Small intestine (tissue), 7 donors: ENCODE measurements around the gene FAM216A. TPM values are rescaled to one million over a fixed set of nuclear protein-coding genes. Genes with fewer than 3 reads are reported as not detected.
"Not testable (repeated sequence)": the region's sequence is repeated elsewhere in the genome, so short reads cannot be mapped to it uniquely, and the experiment has no call there.

Experiments used
- DNase-seq, 2 donors: peaks; one replicate each; pipeline versions ENCODE4 v3.0.0 to v3.0.0-alpha.2; 2013
- FAIRE-seq: peaks from 2 replicates; lab custom pipeline; 2012; peaks lifted over from hg19 to GRCh38; lab: Jason Lieb, UNC
- H3K27ac ChIP-seq, 3 donors: one replicate each; pipeline ENCODE4 v1.5.1; 2013; ENCODE audit warnings: low read length in 2 of 3, mild to moderate bottlenecking in 2 of 3, control low read depth in 1 of 3, inconsistent platforms in 1 of 3, low read depth in 1 of 3, moderate library complexity in 1 of 3
- H3K27me3 ChIP-seq, 3 donors: one replicate each; pipeline ENCODE4 v1.6.1; 2013; ENCODE audit warnings: low read length in 3 of 3, inconsistent platforms in 1 of 3; ENCODE audit not compliant: control insufficient read depth in 3 of 3, insufficient read depth in 3 of 3
- H3K36me3 ChIP-seq, 3 donors: one replicate each; pipeline ENCODE4 v1.6.1; 2013; ENCODE audit warnings: low read length in 3 of 3, inconsistent platforms in 1 of 3, low read depth in 1 of 3, mild to moderate bottlenecking in 1 of 3, moderate library complexity in 1 of 3; ENCODE audit not compliant: control insufficient read depth in 3 of 3, insufficient read depth in 2 of 3
- H3K4me1 ChIP-seq, 3 donors: one replicate each; pipeline ENCODE4 v1.6.1; 2013; ENCODE audit warnings: low read length in 2 of 3, inconsistent platforms in 1 of 3, low read depth in 1 of 3, mild to moderate bottlenecking in 1 of 3, moderate library complexity in 1 of 3; ENCODE audit not compliant: control insufficient read depth in 3 of 3, insufficient read depth in 2 of 3
- H3K4me3 ChIP-seq, 3 donors: one replicate each; pipeline ENCODE4 v1.5.1; 2013; ENCODE audit warnings: low read length in 3 of 3, control low read depth in 1 of 3, inconsistent platforms in 1 of 3, low read depth in 1 of 3, mild to moderate bottlenecking in 1 of 3, moderate library complexity in 1 of 3
- H3K9me3 ChIP-seq, 2 donors: one replicate each; pipeline ENCODE4 v1.6.1; 2013; ENCODE audit warnings: low read depth in 1 of 2, low read length in 1 of 2; ENCODE audit not compliant: control insufficient read depth in 2 of 2, insufficient read depth in 1 of 2
- WGBS, 3 donors: extraction: QIAGEN DNeasy Blood & Tissue Kit; methylation state at CpG; one replicate each; pipeline ENCODE4 v1.1.7; 2013; 5-methylcytosine and 5-hydroxymethylcytosine counted together
- polyA plus RNA-seq, 4 donors: library from polyadenylated mRNA; stranded (reverse) in 3 of 4; unstranded in 1 of 4; fragments of 200-250 nt in 3 of 4; fragments of 120-200 nt in 1 of 4; gene quantifications; one replicate each; pipeline versions ENCODE4 v1.2.1 to v1.2.3, GENCODE V29; 2013
- donor health status: healthy with polysubstance abuse.
- donor health status: control.
- donor health status: control.
- donor health status: Bipolar disorder and iron deficiency.
- donor health status: healthy.

Gene FAM216A
- polyA plus RNA-seq, 4 donors: 0.45 to 6.6 (median 2.7) TPM

DNA sequence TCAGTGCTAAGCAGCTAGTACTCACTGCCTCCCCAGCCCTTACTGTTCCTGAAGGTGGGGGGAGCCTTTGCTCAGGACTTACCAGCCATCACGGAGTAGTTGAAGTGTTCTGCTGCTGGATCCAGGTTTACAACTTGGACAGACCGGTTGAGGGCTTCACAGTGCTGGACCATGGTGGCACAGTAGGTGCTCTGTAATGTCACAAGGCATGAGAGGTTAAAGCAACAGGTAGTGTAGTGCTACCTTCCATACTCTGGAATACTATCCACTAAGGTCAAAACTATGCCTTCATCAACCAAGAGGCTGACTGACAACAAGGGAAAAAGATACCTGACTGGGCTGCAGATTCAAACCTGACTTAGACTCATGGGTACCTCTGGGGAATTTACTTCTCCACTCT lies 3.6 kb upstream of the FAM216A start:
- DNase-seq (no peak), FAIRE-seq (no peak)
- Histone ChIP-seq H3K36me3 (peaks cover 0 to 25% (median 4%) of the 10 kb centered on the region in 3 donors), H3K4me3 (no peak overlapping the region), H3K4me1 (peaks cover 0 to 3% (median 2%) of the 10 kb centered on the region in 3 donors), H3K27me3 (no peaks in the 10 kb centered on the region), H3K9me3 (no peaks in the 10 kb centered on the region), H3K27ac (no peak overlapping the region)
- WGBS, 3 donors: 89 to 96% (median 93%) methylated on average over 2 of the region's 2 CpGs

DNA sequence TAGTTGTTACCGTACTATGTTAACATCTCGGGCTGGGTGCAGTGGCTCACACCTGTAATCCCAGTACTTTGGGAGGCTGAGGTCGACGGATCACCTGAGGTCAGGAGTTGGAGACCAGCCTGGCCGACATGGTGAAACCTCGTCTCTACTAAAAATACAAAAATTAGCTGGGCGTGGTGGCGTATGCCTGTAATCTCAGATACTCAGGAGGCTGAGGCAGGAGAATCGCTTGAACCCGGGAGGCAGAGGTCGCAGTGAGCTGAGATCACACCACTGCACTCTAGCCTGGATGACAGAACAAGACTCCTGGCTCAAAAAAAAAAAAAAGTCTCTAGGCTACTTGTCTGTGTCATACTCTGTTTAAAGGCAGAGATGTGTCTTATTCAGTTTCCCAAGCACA lies 2.9 kb upstream of the FAM216A start:
- not testable (repeated sequence) for H3K4me3 ChIP-seq, H3K9me3 ChIP-seq, FAIRE-seq, H3K27ac ChIP-seq, DNase-seq, H3K4me1 ChIP-seq, H3K27me3 ChIP-seq
- WGBS, 3 donors: 92 to 93% (median 93%) methylated on average over 11 of the region's 11 CpGs
- H3K36me3 ChIP-seq: peaks cover 0 to 17% (median 4%) of the 10 kb centered on the region in 3 donors

DNA sequence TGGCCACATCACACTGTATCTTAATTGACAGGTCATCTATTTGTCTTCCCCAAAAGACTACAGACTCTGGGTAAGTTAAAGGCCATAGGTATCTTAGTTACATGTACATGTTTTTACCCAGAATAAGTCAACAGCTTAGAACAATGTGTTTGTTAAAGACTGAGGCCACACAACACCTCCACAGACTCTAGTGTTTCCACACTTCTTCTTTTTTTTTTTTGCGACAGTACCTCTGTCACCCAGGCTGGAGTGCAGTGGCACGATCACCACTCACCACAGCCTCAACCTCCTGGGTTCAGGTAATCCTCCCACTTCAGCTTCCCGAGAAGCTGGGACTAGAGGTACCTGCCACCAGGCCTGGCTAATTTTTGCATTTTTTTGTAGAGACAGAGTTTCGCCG lies 1.9 kb upstream of the FAM216A start:
- DNase-seq: no peak
- H3K4me1 ChIP-seq: peaks cover 0 to 3% (median 2%) of the 10 kb centered on the region in 3 donors
- no peaks in the 10 kb centered on the region for H3K27me3 ChIP-seq
- WGBS, 3 donors: 63 to 75% (median 65%) methylated on average over 5 of the region's 5 CpGs
- no peak overlapping the region for H3K27ac ChIP-seq
- no peak overlapping the region for H3K4me3 ChIP-seq
- no peaks in the 10 kb centered on the region for H3K9me3 ChIP-seq
- H3K36me3 ChIP-seq: peaks cover 0 to 13% (median 4%) of the 10 kb centered on the region in 3 donors
- no peak for FAIRE-seq

DNA sequence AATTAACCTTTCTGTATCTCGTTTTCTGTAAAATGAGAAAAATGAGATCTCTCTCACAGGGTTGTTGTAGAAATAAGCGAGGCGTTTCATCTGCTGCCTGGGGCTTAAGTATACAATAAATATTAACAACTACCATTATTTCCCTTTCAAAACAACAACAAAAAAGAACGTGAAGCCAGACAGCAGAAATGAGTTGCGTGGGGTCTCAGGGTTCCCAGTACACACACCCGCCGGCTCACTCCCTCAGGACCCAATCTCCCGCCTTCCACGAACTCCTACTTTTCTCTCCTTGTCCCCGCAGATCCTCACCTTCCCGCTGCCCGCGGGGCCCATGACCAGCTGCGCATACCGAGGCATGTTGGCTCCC lies 815 bp upstream of the FAM216A start:
- 0 to 1% (median 0%) methylated on average over 15 of the region's 15 CpGs for WGBS, 3 donors
- H3K36me3 ChIP-seq: peaks cover 0 to 10% (median 2%) of the 10 kb centered on the region in 3 donors
- H3K9me3 ChIP-seq: no peaks in the 10 kb centered on the region
- peak overlapping the region; percentile 6 to 93 (median 79) for H3K27ac ChIP-seq
- FAIRE-seq (no peak), DNase-seq (no peak)
- no peaks in the 10 kb centered on the region for H3K27me3 ChIP-seq
- peaks cover 0 to 3% (median 2%) of the 10 kb centered on the region in 3 donors for H3K4me1 ChIP-seq
- peak overlapping the region; percentile 50 to 70 (median 70) for H3K4me3 ChIP-seq

DNA sequence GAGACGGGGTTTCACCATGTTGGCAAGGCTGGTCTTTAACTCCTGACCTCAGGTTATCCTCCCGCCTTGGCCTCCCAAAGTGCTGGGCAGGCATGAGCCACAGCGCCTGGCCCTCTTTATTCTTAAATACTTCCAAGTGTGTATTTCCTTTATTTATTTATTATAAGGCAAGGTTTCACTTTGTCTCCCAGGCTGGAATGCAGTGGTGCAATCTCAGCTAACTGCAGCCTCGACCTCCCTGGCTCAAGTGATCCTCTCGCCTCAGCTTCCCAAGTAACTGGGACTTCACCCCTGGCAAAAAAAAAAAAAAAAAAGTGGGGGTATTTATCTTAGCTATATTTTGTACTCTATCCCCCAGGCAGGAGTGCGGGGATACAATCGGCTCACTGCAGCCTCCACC lies 6.8 kb downstream of the FAM216A start:
- Histone ChIP-seq H3K4me1 (no peaks in the 10 kb centered on the region), H3K27ac (no peak overlapping the region), H3K4me3 (no peak overlapping the region), H3K36me3 (no peaks in the 10 kb centered on the region), H3K27me3 (no peaks in the 10 kb centered on the region), H3K9me3 (no peaks in the 10 kb centered on the region)
- WGBS, 3 donors: 89 to 96% (median 94%) methylated on average over 7 of the region's 7 CpGs
- DNase-seq (no peak), FAIRE-seq (no peak)

DNA sequence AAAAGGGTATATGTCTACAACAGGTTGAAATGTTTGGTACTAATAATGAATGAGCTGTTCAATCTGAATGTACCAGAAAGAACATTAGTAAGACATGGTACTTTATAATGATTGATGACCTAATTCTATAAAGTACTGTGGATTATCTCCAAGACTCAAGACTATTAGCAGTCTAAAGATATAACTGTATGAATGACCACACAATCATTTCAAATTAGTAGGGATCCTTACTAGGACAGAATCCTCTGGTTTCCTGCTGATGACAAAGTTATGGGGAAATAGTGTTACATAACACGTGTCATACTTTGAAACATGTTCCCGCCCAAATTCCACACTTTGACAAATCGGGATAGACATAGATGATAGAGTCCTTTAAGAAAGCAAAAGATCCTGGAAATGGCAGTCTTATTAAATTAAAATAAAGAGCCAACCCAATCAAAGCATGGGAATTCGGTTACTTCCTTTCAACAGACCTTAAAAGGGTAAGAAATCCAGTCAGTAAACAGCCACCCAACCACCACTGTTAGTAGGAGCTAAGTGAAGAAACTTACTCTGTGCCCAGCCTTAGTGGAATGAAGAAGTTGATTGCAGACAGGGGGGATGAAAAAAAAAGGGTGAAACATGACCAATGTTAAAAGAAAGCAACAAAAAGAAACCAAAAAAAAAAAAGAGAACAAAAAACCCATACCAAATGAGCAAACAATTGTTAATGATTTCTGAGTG lies 30.5 kb downstream of the FAM216A start:
- Histone ChIP-seq H3K4me3 (no peak overlapping the region), H3K36me3 (peaks cover 0 to 20% (median 0%) of the 10 kb centered on the region in 3 donors), H3K27me3 (no peaks in the 10 kb centered on the region), H3K27ac (no peak overlapping the region), H3K9me3 (no peaks in the 10 kb centered on the region), H3K4me1 (peaks cover 0 to 3% (median 0%) of the 10 kb centered on the region in 3 donors)
- 66 to 74% (median 69%) methylated on average over 4 of the region's 4 CpGs for WGBS, 3 donors
- DNase-seq (peak; percentile 12 to 25), FAIRE-seq (no peak)

DNA sequence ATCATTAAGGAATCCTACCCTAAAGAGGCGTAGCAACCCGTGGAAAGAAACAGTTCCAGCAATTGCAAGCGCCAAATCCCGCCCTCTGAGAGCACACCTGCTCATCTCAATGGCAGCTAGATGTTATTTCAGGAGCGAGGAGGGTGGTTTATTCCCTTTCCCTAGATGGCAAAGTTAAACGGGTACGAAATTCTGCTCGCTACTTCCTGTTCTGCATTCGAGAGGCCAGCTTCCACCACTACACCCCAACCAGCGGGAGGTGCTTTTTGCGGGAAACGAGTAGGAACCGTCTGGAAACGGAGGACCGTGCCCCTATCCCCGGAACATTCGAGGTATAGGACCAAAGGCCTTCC lies 32.7 kb downstream of the FAM216A start:
- peaks cover 0 to 3% (median 0%) of the 10 kb centered on the region in 3 donors for H3K4me1 ChIP-seq
- WGBS, 3 donors: 0 to 1% (median 0%) methylated on average over 17 of the region's 17 CpGs
- H3K27me3 ChIP-seq: no peaks in the 10 kb centered on the region
- DNase-seq (peak in 1 of 2 donors; percentile 55), FAIRE-seq (no peak)
- no peaks in the 10 kb centered on the region for H3K9me3 ChIP-seq
- H3K27ac ChIP-seq: peak overlapping the region; percentile 89 to 96 (median 95)
- peaks cover 0 to 8% (median 0%) of the 10 kb centered on the region in 3 donors for H3K36me3 ChIP-seq
- H3K4me3 ChIP-seq: peak overlapping the region; percentile 82 to 94 (median 93)

DNA sequence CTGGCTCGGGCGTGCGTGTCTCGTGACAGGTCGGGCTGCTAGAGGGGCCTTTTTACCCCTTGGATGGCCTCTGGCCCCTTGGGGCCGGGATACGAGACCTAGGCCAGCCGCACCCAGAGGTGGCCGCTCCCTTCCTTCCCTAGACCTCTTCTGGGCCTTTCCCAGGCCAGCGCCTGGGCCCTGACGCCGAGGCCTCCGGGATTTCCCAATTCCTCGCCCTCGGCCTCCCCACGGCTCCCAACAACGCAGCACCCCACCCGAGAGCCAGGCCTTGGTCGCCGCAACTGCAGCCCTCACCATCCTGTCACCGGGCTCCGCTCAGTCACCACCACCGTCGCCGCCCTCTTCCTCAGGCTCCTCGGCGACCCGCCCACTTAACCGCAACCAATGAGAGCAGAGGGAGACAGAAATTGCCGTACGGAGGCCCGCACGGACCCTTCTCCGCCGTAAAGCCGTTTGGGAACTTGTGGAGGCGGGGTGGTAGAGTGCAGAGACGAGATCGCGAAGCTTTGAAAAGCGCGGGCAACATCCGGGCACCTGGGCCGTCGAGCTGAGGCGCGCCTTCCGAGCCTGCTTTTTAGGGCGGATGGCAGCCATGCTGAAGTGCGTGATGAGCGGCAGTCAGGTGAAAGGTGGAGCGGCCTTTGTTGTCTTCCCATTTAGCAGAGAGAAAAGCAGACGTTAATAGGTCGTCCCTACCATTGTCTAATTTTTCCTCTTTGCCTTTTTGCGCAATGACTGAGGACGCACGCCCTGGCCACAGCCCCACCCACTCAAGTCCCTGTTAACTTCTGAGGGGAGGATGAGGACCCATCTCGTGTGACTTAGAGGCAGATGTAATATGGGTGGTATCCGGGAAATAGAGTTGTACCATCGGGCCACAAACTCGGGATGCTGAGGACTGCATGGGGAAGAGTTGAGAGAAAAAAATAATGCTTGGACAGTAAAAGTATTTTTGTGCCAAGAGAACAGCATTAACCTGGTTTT lies 33.4 kb downstream of the FAM216A start, which contains the start of the genes RAD9B and VPS29:
TSS of gene RAD9B (plus strand) at position 580 of the 987 bp plus-strand sequence. CDS start at position 587, 7 bp downstream.
TSS of gene VPS29 (minus strand) at position 360 of the 987 bp plus-strand sequence. CDS start at position 300, 60 bp downstream.
- no peak for FAIRE-seq

More for the DNA sequence above, 33.4 kb downstream of the FAM216A start, which contains the start of the genes RAD9B and VPS29:
- Histone ChIP-seq H3K9me3 (no peaks in the 10 kb centered on the region), H3K4me1 (peaks cover 0 to 3% (median 0%) of the 10 kb centered on the region in 3 donors), H3K36me3 (peaks cover 0 to 8% (median 0%) of the 10 kb centered on the region in 3 donors), H3K27ac (peak within 1 kb of the TSS; percentile 89 to 96 (median 95)), H3K4me3 (peak within 1 kb of the TSS; percentile 82 to 94 (median 93)), H3K27me3 (no peaks in the 10 kb centered on the region)
- peak; percentile 99 for DNase-seq
- WGBS, 3 donors: 7 to 9% (median 8%) methylated on average over 59 to 61 of the region's 61 CpGs
